HEK293 (cell line): ENCODE results near the gene TMIE.

Source experiments
- CTCF ChIA-PET: fragments of 350-600 bp; formaldehyde crosslinking; extraction: SDS; loops from one replicate; lab custom pipeline; 2021; ENCODE audit warnings: antibody characterized with exemption; lab: Yijun Ruan, JAX
- POLR2A ChIA-PET: fragments of 300-600 bp; formaldehyde crosslinking; extraction: SDS; loops from one replicate; lab custom pipeline; 2020; ENCODE audit warnings: antibody characterized with exemption, inconsistent platforms; lab: Yijun Ruan, JAX
- H3K27ac ChIP-seq: fragments of 200-500 bp; sonication (Bioruptor generic); 2 replicates; pipeline ENCODE4 v1.5.1; 2014; ENCODE audit warnings: low read depth, low read length, control low read depth, inconsistent platforms; ENCODE audit errors: extremely low read depth
- H3K36me3 ChIP-seq, 2 experiments: fragments of 200-500 bp in 1 of 2; sonication (Bioruptor generic) in 1 of 2; 1 replicate in 1 of 2; 2 replicates in 1 of 2; pipeline ENCODE4 v1.5.1; 2014 to 2017; ENCODE audit warnings: inconsistent platforms in 2 of 2, low read length in 2 of 2; ENCODE audit not compliant: control insufficient read depth in 2 of 2, insufficient read depth in 1 of 2
- H3K4me1 ChIP-seq: fragments of 200-500 bp; sonication (Bioruptor generic); 2 replicates; pipeline ENCODE4 v1.5.1; 2014; ENCODE audit warnings: mild to moderate bottlenecking, low read length, inconsistent platforms; ENCODE audit not compliant: control insufficient read depth, insufficient read depth
- H3K4me3 ChIP-seq: 2 replicates; pipeline ENCODE4 v1.5.1; 2011; ENCODE audit warnings: low read depth, mild to moderate bottlenecking, control low read depth, low read length, moderate library complexity
- H3K9me3 ChIP-seq: fragments of 200-500 bp; sonication (Bioruptor generic); 2 replicates; pipeline ENCODE4 v1.5.1; 2014; ENCODE audit warnings: low read depth, low read length, inconsistent platforms; ENCODE audit not compliant: control insufficient read depth, insufficient read depth
- GFI1B ChIP-seq: fragments of 450-650 bp; formaldehyde crosslinking; IDR thresholded peaks from 2 replicates; pipeline ENCODE4 v1.5.1; 2016; ENCODE audit warnings: missing biosample characterization, missing genetic modification characterization
- HOXC10 ChIP-seq: sonication (generic); formaldehyde crosslinking; IDR thresholded peaks from 2 replicates; pipeline ENCODE4 v1.8.1; 2023; ENCODE audit warnings: mild to moderate bottlenecking, missing genetic modification reagents
- KLF1 ChIP-seq: fragments of 450-650 bp; formaldehyde crosslinking; IDR thresholded peaks from 2 replicates; pipeline ENCODE4 v1.5.1; 2016; ENCODE audit warnings: missing biosample characterization, missing genetic modification characterization
- KLF7 ChIP-seq: fragments of 450-650 bp; formaldehyde crosslinking; IDR thresholded peaks from 2 replicates; pipeline ENCODE4 v1.5.1; 2016; ENCODE audit warnings: missing biosample characterization, missing genetic modification characterization, borderline replicate concordance
- PRDM6 ChIP-seq: fragments of 450-650 bp; formaldehyde crosslinking; IDR thresholded peaks from 2 replicates; pipeline ENCODE4 v1.5.1; 2017; ENCODE audit warnings: missing biosample characterization, missing genetic modification characterization
- SP7 ChIP-seq: fragments of 450-650 bp; formaldehyde crosslinking; IDR thresholded peaks from 2 replicates; pipeline ENCODE4 v1.5.1; 2016; ENCODE audit warnings: missing biosample characterization, missing genetic modification characterization
- TCF7L2 ChIP-seq: IDR thresholded peaks from 2 replicates; pipeline ENCODE4 v1.6.1; 2011; ENCODE audit warnings: low read depth, mild to moderate bottlenecking, inconsistent platforms, low read length, moderate library complexity, borderline replicate concordance
- ZBTB17 ChIP-seq: fragments of 450-650 bp; formaldehyde crosslinking; IDR thresholded peaks from 2 replicates; pipeline ENCODE4 v1.5.1; 2016; ENCODE audit warnings: missing biosample characterization, missing genetic modification characterization
- ZIC2 ChIP-seq: fragments of 450-650 bp; formaldehyde crosslinking; IDR thresholded peaks from 2 replicates; pipeline ENCODE4 v1.5.1; 2016; ENCODE audit warnings: missing biosample characterization, missing genetic modification characterization
- ZNF2 ChIP-seq: fragments of 450-650 bp; formaldehyde crosslinking; IDR thresholded peaks from 2 replicates; pipeline ENCODE4 v1.5.1; 2016; ENCODE audit warnings: missing biosample characterization, missing genetic modification characterization
- ZNF248 ChIP-seq: fragments of 450-650 bp; formaldehyde crosslinking; IDR thresholded peaks from 2 replicates; pipeline ENCODE4 v1.5.1; 2017; ENCODE audit warnings: missing biosample characterization, missing genetic modification characterization
- ZNF26 ChIP-seq: fragments of 450-650 bp; formaldehyde crosslinking; IDR thresholded peaks from 2 replicates; pipeline ENCODE4 v1.5.1; 2016; ENCODE audit warnings: missing biosample characterization, missing genetic modification characterization
- ZNF335 ChIP-seq: fragments of 450-650 bp; formaldehyde crosslinking; conservative IDR thresholded peaks from 2 replicates; pipeline ENCODE4 v1.5.1; 2016; ENCODE audit warnings: missing biosample characterization, missing genetic modification characterization
- ZNF37A ChIP-seq: fragments of 450-650 bp; IDR thresholded peaks from 2 replicates; pipeline ENCODE4 v1.5.1; 2018; ENCODE audit warnings: missing biosample characterization, missing genetic modification characterization
- ZNF610 ChIP-seq: fragments of 450-650 bp; formaldehyde crosslinking; IDR thresholded peaks from 2 replicates; pipeline ENCODE4 v1.5.1; 2016; ENCODE audit warnings: missing biosample characterization, missing genetic modification characterization, borderline replicate concordance
- ZNF654 ChIP-seq: fragments of 450-650 bp; formaldehyde crosslinking; IDR thresholded peaks from 2 replicates; pipeline ENCODE4 v1.5.1; 2016; ENCODE audit warnings: low read depth, missing biosample characterization, missing genetic modification characterization
- ZNF664 ChIP-seq: fragments of 450-650 bp; formaldehyde crosslinking; IDR thresholded peaks from 2 replicates; pipeline ENCODE4 v1.5.1; 2016; ENCODE audit warnings: missing biosample characterization, missing genetic modification characterization
- ZNF692 ChIP-seq: fragments of 450-650 bp; formaldehyde crosslinking; IDR thresholded peaks from 2 replicates; pipeline ENCODE4 v1.5.1; 2016; ENCODE audit warnings: missing biosample characterization, missing genetic modification characterization
- ZNF704 ChIP-seq: fragments of 450-650 bp; formaldehyde crosslinking; IDR thresholded peaks from 2 replicates; pipeline ENCODE4 v1.5.1; 2016; ENCODE audit warnings: missing biosample characterization, missing genetic modification characterization
- ZNF747 ChIP-seq: fragments of 450-650 bp; formaldehyde crosslinking; IDR thresholded peaks from 2 replicates; pipeline ENCODE4 v1.5.1; 2016; ENCODE audit warnings: missing biosample characterization, missing genetic modification characterization
- ZSCAN23 ChIP-seq: fragments of 450-650 bp; formaldehyde crosslinking; IDR thresholded peaks from 2 replicates; pipeline ENCODE4 v1.5.1; 2016; ENCODE audit warnings: missing biosample characterization, missing genetic modification characterization
- TF ChIP-seq, protein P1 (sequence below): fragments of 450-650 bp; formaldehyde crosslinking; IDR thresholded peaks from 2 replicates; pipeline ENCODE4 v1.5.1; 2017; ENCODE audit warnings: missing biosample characterization, mild to moderate bottlenecking, missing genetic modification characterization, moderate library complexity
- TF ChIP-seq, protein P2 (sequence below): fragments of 450-650 bp; formaldehyde crosslinking; IDR thresholded peaks from 2 replicates; pipeline ENCODE4 v1.5.1; 2016; ENCODE audit warnings: missing biosample characterization, missing genetic modification characterization

TMIE gene

GRCh38 chr3:46692566-46692990 lies 8.6 kb upstream of the TMIE start:
- H3K9me3 ChIP-seq, result no peaks in the 10 kb centered on the region
- no peaks in the 10 kb centered on the region for H3K4me1 ChIP-seq
- H3K36me3 ChIP-seq, result no peaks in the 10 kb centered on the region
- no peak overlapping the region for H3K4me3 ChIP-seq
- TF ChIP-seq KLF1 (peak; percentile 79), ZNF248 (tag by site-specific recombination) (no peak)
- POLR2A ChIA-PET, result interaction anchor here (0.6 to 1.5 kb wide), 2 partner anchors 99 to 204 kb away, joined by 3 to 5 read pairs; no protein-coding TSS in a partner anchor
- CTCF ChIA-PET, result interaction anchor here (0.6 to 1.3 kb wide), 6 partner anchors 10 to 720 kb away, joined by 3 to 7 read pairs (median 3); no protein-coding TSS in a partner anchor
- no peak overlapping the region for H3K27ac ChIP-seq

DNA sequence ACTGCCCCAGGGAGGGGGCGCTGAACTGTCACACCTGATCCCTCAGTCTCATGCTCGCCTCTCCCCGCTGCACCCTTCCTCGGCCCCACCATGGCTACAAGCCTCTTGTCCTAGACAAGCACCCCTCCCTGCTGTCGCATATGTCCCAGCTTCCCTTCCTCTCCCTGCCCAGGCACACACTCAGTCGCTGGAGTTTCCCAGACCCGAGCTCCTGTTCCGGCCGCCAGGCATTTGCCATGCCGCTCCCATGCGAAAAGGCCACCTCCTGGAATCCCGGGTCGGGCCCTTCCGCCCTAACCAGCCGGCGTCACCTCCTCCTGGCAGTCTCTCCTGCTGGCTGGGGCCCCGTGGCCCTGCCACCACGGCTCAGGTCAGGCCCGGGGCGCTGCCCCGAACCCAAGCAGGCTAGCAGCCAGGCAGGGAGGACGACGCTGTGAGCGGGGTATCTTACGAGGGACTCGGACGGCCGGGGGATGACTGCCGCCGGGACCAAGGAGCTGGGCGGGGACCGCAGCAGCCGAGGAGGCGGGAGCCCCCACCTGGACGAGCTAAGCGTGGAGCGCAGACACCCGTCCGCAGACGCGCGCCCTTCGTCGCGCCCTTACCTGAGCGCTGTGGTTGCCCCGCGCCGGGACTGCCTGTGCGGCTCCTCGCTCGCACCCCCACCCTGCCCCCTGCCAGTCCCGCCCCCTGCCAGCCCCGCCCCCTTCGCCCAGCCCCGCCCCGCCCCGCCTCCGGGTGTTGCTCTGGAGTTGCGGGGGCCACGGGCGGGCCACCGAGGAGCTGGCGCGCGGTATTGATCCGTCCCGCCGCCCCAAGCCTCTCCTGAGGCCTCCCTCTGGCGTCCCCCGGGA lies 7.9 kb upstream of the TMIE start, which contains the start of gene ALS2CL:
Gene ALS2CL, minus strand, starts transcription at position 642 of the 854 bp plus-strand sequence. CDS start 4,239 bp downstream, outside the sequence.
- H3K36me3 ChIP-seq, result no peaks in the 10 kb centered on the region
- H3K4me1 ChIP-seq, result no peaks in the 10 kb centered on the region
- H3K4me3 ChIP-seq, result peak within 1 kb of the TSS; percentile 37
- H3K9me3 ChIP-seq, result no peaks in the 10 kb centered on the region
- ChIA-PET CTCF (interaction anchor here (0.7 to 1.3 kb wide), 3 partner anchors 9 to 720 kb away, joined by 3 to 7 read pairs (median 3); no protein-coding TSS in a partner anchor), POLR2A (interaction anchor here (1.5 kb wide), 1 partner anchor 204 kb away, joined by 3 read pairs; no protein-coding TSS in a partner anchor)
- H3K27ac ChIP-seq, result no peak within 1 kb of the TSS; the same call in 1 of the 2 replicates
- TF ChIP-seq ZNF747 (tag by site-specific recombination) (no peak), ZNF26 (tag by site-specific recombination) (no peak), KLF7 (tag by site-specific recombination) (no peak), ZNF37A (no peak), ZNF704 (tag by site-specific recombination) (no peak), ZNF664 (tag by site-specific recombination) (no peak), ZNF692 (no peak), ZNF610 (tag by site-specific recombination) (no peak), TCF7L2 (no peak), ZBTB17 (tag by site-specific recombination) (0 out of 2 replicates have a peak, but pooled peaks have one; percentile 27), GFI1B (tag by site-specific recombination) (no peak), SP7 (tag by site-specific recombination) (peak; percentile 25; the same call in 1 of the 2 replicates), PRDM6 (tag by site-specific recombination) (no peak), ZSCAN23 (tag by site-specific recombination) (no peak), ZNF654 (tag by site-specific recombination) (no peak), ZIC2 (no peak), HOXC10 (CRISPR knock-in tag) (no peak), ZNF2 (tag by site-specific recombination) (0 out of 2 replicates have a peak, but pooled peaks have one; percentile 21), ZNF335 (tag by site-specific recombination) (peak; percentile 79)
- TF ChIP-seq, protein P1, sequence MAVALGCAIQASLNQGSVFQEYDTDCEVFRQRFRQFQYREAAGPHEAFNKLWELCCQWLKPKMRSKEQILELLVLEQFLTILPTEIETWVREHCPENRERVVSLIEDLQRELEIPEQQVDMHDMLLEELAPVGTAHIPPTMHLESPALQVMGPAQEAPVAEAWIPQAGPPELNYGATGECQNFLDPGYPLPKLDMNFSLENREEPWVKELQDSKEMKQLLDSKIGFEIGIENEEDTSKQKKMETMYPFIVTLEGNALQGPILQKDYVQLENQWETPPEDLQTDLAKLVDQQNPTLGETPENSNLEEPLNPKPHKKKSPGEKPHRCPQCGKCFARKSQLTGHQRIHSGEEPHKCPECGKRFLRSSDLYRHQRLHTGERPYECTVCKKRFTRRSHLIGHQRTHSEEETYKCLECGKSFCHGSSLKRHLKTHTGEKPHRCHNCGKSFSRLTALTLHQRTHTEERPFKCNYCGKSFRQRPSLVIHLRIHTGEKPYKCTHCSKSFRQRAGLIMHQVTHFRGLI (tag by site-specific recombination), result no peak
- TF ChIP-seq, protein P2, sequence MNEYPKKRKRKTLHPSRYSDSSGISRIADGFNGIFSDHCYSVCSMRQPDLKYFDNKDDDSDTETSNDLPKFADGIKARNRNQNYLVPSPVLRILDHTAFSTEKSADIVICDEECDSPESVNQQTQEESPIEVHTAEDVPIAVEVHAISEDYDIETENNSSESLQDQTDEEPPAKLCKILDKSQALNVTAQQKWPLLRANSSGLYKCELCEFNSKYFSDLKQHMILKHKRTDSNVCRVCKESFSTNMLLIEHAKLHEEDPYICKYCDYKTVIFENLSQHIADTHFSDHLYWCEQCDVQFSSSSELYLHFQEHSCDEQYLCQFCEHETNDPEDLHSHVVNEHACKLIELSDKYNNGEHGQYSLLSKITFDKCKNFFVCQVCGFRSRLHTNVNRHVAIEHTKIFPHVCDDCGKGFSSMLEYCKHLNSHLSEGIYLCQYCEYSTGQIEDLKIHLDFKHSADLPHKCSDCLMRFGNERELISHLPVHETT (tag by site-specific recombination), result no peak
